LNCaP clone FGC (cell line): ENCODE data around the gene ERCC3.
"Not testable (repeated sequence)": the region's sequence is repeated elsewhere in the genome, so short reads cannot be mapped to it uniquely, and the experiment has no call there.

Experiments
- DNase-seq: peaks from one replicate; pipeline ENCODE4 v3.0.0-alpha.2; 2011; ENCODE audit warnings: low read depth
- H3K4me3 ChIP-seq: 2 replicates; pipeline ENCODE4 v1.5.1; 2011; ENCODE audit warnings: mild to moderate bottlenecking, low read depth, low read length, control low read depth
- CTCF ChIP-seq: IDR thresholded peaks from 2 replicates; pipeline ENCODE4 v1.5.1; 2012; ENCODE audit warnings: mild to moderate bottlenecking; ENCODE audit not compliant: control insufficient read depth, insufficient read depth; ENCODE audit errors: extremely low read depth

The ERCC3 gene

GRCh38 chr2:127217470-127218325 is 76.2 kb downstream of the ERCC3 start:
- H3K4me3 ChIP-seq, result no peak overlapping the region

GRCh38 chr2:127216593-127216992 is 77.4 kb downstream of the ERCC3 start:
- H3K4me3 ChIP-seq, result no peak overlapping the region
- no peak for TF ChIP-seq CTCF
- DNase-seq, result no peak

More at GRCh38 chr2:127217470-127218325, 76.2 kb downstream of the ERCC3 start:
- DNase-seq, result no peak
- TF ChIP-seq CTCF, result no peak

- no peak for TF ChIP-seq CTCF
- DNase-seq, result no peak
- no peak overlapping the region for H3K4me3 ChIP-seq
Observed at GRCh38 chr2:127216095-127216494, 77.8 kb downstream of the ERCC3 start.

- H3K4me3 ChIP-seq, DNase-seq: not testable (repeated sequence)
Observed at GRCh38 chr2:127214201-127214600, 79.7 kb downstream of the ERCC3 start.

GRCh38 chr2:127208313-127208712 is 85.6 kb downstream of the ERCC3 start:
- DNase-seq, result no peak
- TF ChIP-seq CTCF, result no peak
- H3K4me3 ChIP-seq, result no peak overlapping the region
